Activated CD8-positive, alpha-beta T cell treated with anti-CD3 and anti-CD28 coated beads for 36 hours (primary cell): ENCODE results near the gene ATL3. TPM values are rescaled to one million over a fixed set of nuclear protein-coding genes. Genes with fewer than 3 reads are reported as not detected.
A peak's percentile ranks its signal among the peaks of the same experiment; 100 is the strongest.
"Not testable (repeated sequence)": the region's sequence is repeated elsewhere in the genome, so short reads cannot be mapped to it uniquely, and the experiment has no call there.

Experiments
- ATAC-seq: fragments of 200-7000 bp; cut with Tn5 transposase; one replicate; pipeline ENCODE4 v1.10.0; 2021; ENCODE audit warnings: mild to moderate bottlenecking, moderate library complexity
- CTCF ChIA-PET: fragments of 350-600 bp; sonication (Branson Sonifier 250); formaldehyde crosslinking; loops from one replicate; lab custom pipeline; 2021; ENCODE audit warnings: antibody characterized with exemption; lab: Charles Lee
- POLR2A ChIA-PET: fragments of 350-600 bp; sonication (Branson Sonifier 250); formaldehyde crosslinking; loops from one replicate; lab custom pipeline; 2021; ENCODE audit warnings: antibody characterized with exemption; lab: Charles Lee
- DNase-seq: peaks from one replicate; pipeline ENCODE4 v3.0.0-alpha.2; 2020
- H3K27ac Mint-ChIP-seq: one replicate; pipeline ENCODE4 v1.8.0; 2021; ENCODE audit warnings: mild to moderate bottlenecking, mixed read lengths
- H3K27me3 Mint-ChIP-seq: one replicate; pipeline ENCODE4 v1.8.0; 2021; ENCODE audit warnings: mixed read lengths
- H3K36me3 Mint-ChIP-seq: one replicate; pipeline ENCODE4 v1.8.0; 2021; ENCODE audit warnings: low read depth, mixed read lengths
- H3K4me1 Mint-ChIP-seq: one replicate; pipeline ENCODE4 v1.8.0; 2021; ENCODE audit warnings: low read depth, mixed read lengths
- H3K4me3 Mint-ChIP-seq: one replicate; pipeline ENCODE4 v1.8.0; 2021; ENCODE audit warnings: mild to moderate bottlenecking, moderate library complexity, mixed read lengths
- H3K9me3 Mint-ChIP-seq: one replicate; pipeline ENCODE4 v1.8.0; 2021; ENCODE audit warnings: mixed read lengths
- CTCF ChIP-seq: fragments of 200-600 bp; IDR thresholded peaks from one replicate; pipeline ENCODE4 v1.8.0; 2022; ENCODE audit warnings: antibody characterized with exemption, mild to moderate bottlenecking
- intact Hi-C: fragments of 100-400 bp; cut with micrococcal nuclease; formaldehyde crosslinking; loops from one replicate; pipeline ENCODE4 v1.10.0; 2022
- total RNA-seq, 2 experiments: library from RNA; stranded (reverse); gene quantifications; one replicate each; pipeline ENCODE4 v1.2.3, GENCODE V29; 2021

The ATL3 gene
- total RNA-seq, 2 experiments from 2014 or later: 24.1 to 24.4 TPM

- H3K4me1 Mint-ChIP-seq: no peaks in the 10 kb centered on the region
- DNase-seq (no peak), ATAC-seq (no peak)
- ChIA-PET CTCF (interaction anchor here (1.6 to 1.7 kb wide), 2 partner anchors 10 to 145 kb away, joined by 4 to 6 read pairs; no protein-coding TSS in a partner anchor), POLR2A (no interaction called here)
- intact Hi-C loops: no loop called here
- H3K4me3 Mint-ChIP-seq: no peak overlapping the region
- no peaks in the 10 kb centered on the region for H3K9me3 Mint-ChIP-seq
- H3K36me3 Mint-ChIP-seq: no peaks in the 10 kb centered on the region
- H3K27ac Mint-ChIP-seq: no peak overlapping the region
- peak; percentile 24 for TF ChIP-seq CTCF
- H3K27me3 Mint-ChIP-seq: no peaks in the 10 kb centered on the region
These were observed 78.2 kb downstream of the ATL3 start for GRCh38 chr11:63592975-63593395.

DNA sequence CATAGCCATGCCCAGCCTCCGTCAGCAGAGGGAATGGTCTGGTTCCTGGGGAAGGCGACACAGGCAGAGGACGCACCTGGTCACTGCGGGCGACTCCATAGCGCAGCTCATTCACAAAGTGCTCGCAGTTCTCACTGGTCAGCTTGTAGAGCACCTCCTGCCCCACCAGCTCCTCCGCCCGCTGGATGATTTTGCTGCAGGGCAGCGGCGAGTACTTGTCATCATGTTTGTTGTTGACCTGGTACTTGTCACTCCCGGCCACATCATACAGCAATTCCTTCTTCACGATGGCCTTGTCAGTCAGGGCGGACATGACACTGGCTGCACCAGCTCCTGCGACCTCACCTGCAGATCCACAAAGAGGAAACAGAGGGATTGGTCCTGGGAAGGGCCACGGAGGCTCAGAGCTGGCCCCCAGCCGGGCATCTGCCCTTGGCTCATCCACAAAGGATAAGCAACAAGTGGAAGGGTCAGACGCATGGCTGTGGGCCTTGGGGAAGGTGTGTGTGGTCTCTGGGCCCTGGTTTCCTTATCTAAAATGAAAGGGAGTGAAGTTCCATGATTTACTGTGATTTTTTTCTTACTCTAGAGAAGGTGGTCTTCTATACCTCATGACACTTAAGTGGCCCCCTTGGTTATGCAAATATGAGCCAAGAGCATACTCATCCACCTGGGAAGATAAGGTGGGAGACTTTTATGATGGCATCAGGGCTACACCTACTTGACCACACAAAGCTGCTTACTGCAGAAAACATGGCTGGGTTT is 81.0 kb downstream of the ATL3 start:
- H3K27me3 Mint-ChIP-seq: no peaks in the 10 kb centered on the region
- POLR2A ChIA-PET: no interaction called here

DNA sequence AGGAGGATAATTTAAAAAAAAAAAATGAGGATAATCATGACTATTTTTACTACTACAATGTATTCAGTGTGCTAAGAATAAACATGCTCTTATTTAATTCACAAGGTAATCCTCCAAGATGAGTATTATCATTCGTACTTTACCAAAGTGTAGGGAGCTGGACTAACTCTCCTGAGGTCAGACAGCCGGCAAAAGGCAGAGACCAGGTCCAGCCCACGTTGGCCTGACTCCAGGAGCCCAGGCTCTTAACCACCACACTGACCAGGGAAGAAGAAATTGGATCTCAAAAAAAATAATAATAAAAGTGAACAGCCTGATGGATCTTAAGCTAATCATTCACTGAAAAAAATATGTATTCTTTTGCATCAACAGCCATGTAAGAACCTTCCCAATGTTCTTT is 82.2 kb downstream of the ATL3 start:
- ChIA-PET POLR2A (no interaction called here), CTCF (interaction anchor here (1.1 kb wide), 1 partner anchor 110 kb away, joined by 3 read pairs; no protein-coding TSS in a partner anchor)
- TF ChIP-seq CTCF: no peak
- H3K36me3 Mint-ChIP-seq: peaks cover 2% of the 10 kb centered on the region
- no peak for ATAC-seq
- no peaks in the 10 kb centered on the region for H3K4me1 Mint-ChIP-seq
- no peaks in the 10 kb centered on the region for H3K9me3 Mint-ChIP-seq
- no peak overlapping the region for H3K27ac Mint-ChIP-seq
- H3K27me3 Mint-ChIP-seq: no peaks in the 10 kb centered on the region
- no peak overlapping the region for H3K4me3 Mint-ChIP-seq
- intact Hi-C loops: no loop called here
- no peak for DNase-seq

More for the DNA sequence above, 81.0 kb downstream of the ATL3 start:
- H3K36me3 Mint-ChIP-seq: peaks cover 2% of the 10 kb centered on the region
- H3K4me3 Mint-ChIP-seq: no peak overlapping the region
- no peaks in the 10 kb centered on the region for H3K4me1 Mint-ChIP-seq
- H3K27ac Mint-ChIP-seq: no peak overlapping the region
- intact Hi-C loops: no loop called here
- no peaks in the 10 kb centered on the region for H3K9me3 Mint-ChIP-seq
- ATAC-seq (no peak), DNase-seq (no peak)
- CTCF ChIA-PET: interaction anchor here (1.1 kb wide), 1 partner anchor 111 kb away, joined by 3 read pairs; no protein-coding TSS in a partner anchor
- no peak for TF ChIP-seq CTCF

- ChIA-PET POLR2A (no interaction called here), CTCF (no interaction called here)
- ATAC-seq: no peak
- intact Hi-C loops: no loop called here
- Mint-ChIP-seq H3K27me3 (no peaks in the 10 kb centered on the region), H3K4me1 (peaks cover 14% of the 10 kb centered on the region), H3K36me3 (peaks cover 2% of the 10 kb centered on the region), H3K27ac (no peak overlapping the region), H3K9me3 (no peaks in the 10 kb centered on the region), H3K4me3 (no peak overlapping the region)
- no peak for TF ChIP-seq CTCF
- DNase-seq: no peak
These were observed 84.6 kb downstream of the ATL3 start for GRCh38 chr11:63586451-63587166.

DNA sequence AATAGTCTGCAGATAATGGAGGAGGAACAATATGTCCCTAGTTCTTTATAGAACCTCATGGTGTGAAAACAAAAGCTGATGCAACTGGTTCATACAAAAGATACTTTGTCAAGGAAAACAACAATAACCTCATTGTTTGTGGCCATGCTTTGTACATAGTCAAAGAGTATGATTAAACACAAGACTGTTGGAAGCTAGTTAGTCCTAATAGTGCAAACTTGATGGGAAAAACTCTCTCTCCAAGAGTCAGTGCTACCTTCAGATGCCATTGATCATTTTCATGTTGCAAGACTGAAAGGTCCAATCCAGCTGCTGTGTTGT is 87.9 kb downstream of the ATL3 start:
- DNase-seq (no peak), ATAC-seq (no peak)
- ChIA-PET CTCF (interaction anchor here (1.1 to 2.5 kb wide), 3 partner anchors 10 to 104 kb away, joined by 3 to 10 read pairs (median 4); no protein-coding TSS in a partner anchor), POLR2A (interaction anchor here (0.6 to 1.3 kb wide), 3 partner anchors 26 to 742 kb away, joined by 3 to 5 read pairs (median 5); no protein-coding TSS in a partner anchor)
- intact Hi-C loops: no loop called here
- no peak overlapping the region for H3K27ac Mint-ChIP-seq
- peaks cover 13% of the 10 kb centered on the region for H3K9me3 Mint-ChIP-seq
- no peak overlapping the region for H3K4me3 Mint-ChIP-seq
- TF ChIP-seq CTCF: no peak
- peaks cover 14% of the 10 kb centered on the region for H3K4me1 Mint-ChIP-seq
- no peaks in the 10 kb centered on the region for H3K27me3 Mint-ChIP-seq
- peaks cover 8% of the 10 kb centered on the region for H3K36me3 Mint-ChIP-seq

DNA sequence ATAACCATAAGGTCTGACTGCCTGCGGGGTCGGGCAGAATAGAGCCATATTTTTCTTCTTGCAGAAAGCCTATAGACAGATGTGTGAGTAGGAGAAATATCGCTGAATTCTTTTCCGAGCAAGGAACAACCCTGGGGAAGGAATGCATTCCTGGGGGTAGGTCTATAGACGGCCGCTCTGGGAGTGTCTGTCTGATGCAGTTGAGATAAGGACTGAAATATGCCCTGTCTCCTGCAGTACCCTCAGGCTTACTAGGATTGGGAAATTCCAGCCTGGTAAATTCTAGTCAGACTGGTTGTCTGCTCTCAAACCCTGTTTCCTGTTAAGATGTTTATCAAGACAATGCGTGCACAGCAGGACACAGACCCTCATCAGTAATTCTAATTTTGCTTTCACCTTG is 90.0 kb downstream of the ATL3 start:
- CTCF ChIA-PET, intact Hi-C loops, POLR2A ChIA-PET, ATAC-seq, H3K4me3 Mint-ChIP-seq, H3K36me3 Mint-ChIP-seq, H3K27me3 Mint-ChIP-seq, H3K27ac Mint-ChIP-seq, DNase-seq: not testable (repeated sequence)
- Mint-ChIP-seq H3K4me1 (peaks cover 14% of the 10 kb centered on the region), H3K9me3 (peaks cover 15% of the 10 kb centered on the region)

- H3K9me3 Mint-ChIP-seq: peaks cover 15% of the 10 kb centered on the region
- peaks cover 32% of the 10 kb centered on the region for H3K4me1 Mint-ChIP-seq
- H3K4me3 Mint-ChIP-seq, CTCF ChIA-PET, H3K27me3 Mint-ChIP-seq, POLR2A ChIA-PET, DNase-seq, ATAC-seq, H3K27ac Mint-ChIP-seq, H3K36me3 Mint-ChIP-seq, intact Hi-C loops: not testable (repeated sequence)
These were observed 92.3 kb downstream of the ATL3 start for GRCh38 chr11:63578882-63579281.
